GM11168 (cell line): Measurements from ENCODE around the gene SPATA1.
"Not testable (repeated sequence)": the region's sequence is repeated elsewhere in the genome, so short reads cannot be mapped to it uniquely, and the experiment has no call there.

Experiments
- in situ Hi-C: fragments of 300-500 bp; cut with MboI; formaldehyde crosslinking; loops from one replicate; pipeline ENCODE4 v1.12.0; 2022; ENCODE audit warnings: low sequenced_read_pairs; ENCODE audit not compliant: unreplicated experiment

The SPATA1 gene

GRCh38 chr1:84585803-84586202, 79.6 kb downstream of the SPATA1 start:
- in situ Hi-C loops, result no loop called here

GRCh38 chr1:84587099-84587498, 80.9 kb downstream of the SPATA1 start:
- in situ Hi-C loops, result no loop called here

GRCh38 chr1:84594959-84595358, 88.8 kb downstream of the SPATA1 start:
- in situ Hi-C loops, result not testable (repeated sequence)

GRCh38 chr1:84597011-84597410, 90.8 kb downstream of the SPATA1 start:
- in situ Hi-C loops, result no loop called here

- in situ Hi-C loops, result no loop called here
Observed at GRCh38 chr1:84598418-84598817, 92.2 kb downstream of the SPATA1 start.

GRCh38 chr1:84598846-84599741, 92.9 kb downstream of the SPATA1 start:
- in situ Hi-C loops, result no loop called here

GRCh38 chr1:84600796-84601195, 94.6 kb downstream of the SPATA1 start:
- in situ Hi-C loops, result no loop called here

GRCh38 chr1:84603223-84603622, 97.0 kb downstream of the SPATA1 start:
- in situ Hi-C loops, result no loop called here

GRCh38 chr1:84603941-84604830, 98.0 kb downstream of the SPATA1 start:
- in situ Hi-C loops, result no loop called here

GRCh38 chr1:84605157-84605556, 99.0 kb downstream of the SPATA1 start:
- in situ Hi-C loops, result no loop called here

GRCh38 chr1:84606977-84607376, 100.8 kb downstream of the SPATA1 start:
- in situ Hi-C loops, result no loop called here

GRCh38 chr1:84611091-84611490, 104.9 kb downstream of the SPATA1 start:
- in situ Hi-C loops, result no loop called here

GRCh38 chr1:84611796-84612195, 105.6 kb downstream of the SPATA1 start:
- in situ Hi-C loops, result no loop called here

GRCh38 chr1:84613026-84613425, 106.8 kb downstream of the SPATA1 start:
- in situ Hi-C loops, result no loop called here

GRCh38 chr1:84613887-84614286, 107.7 kb downstream of the SPATA1 start:
- in situ Hi-C loops, result no loop called here

- in situ Hi-C loops, result no loop called here
Observed at GRCh38 chr1:84615790-84616189, 109.6 kb downstream of the SPATA1 start.
